C4-2B (cell line): ENCODE data around the gene TSPEAR.

ENCODE experiments used
- CTCF ChIP-seq: fragments of 450-650 bp; conservative IDR thresholded peaks from 2 replicates; pipeline ENCODE4 v1.5.1; 2017; ENCODE audit warnings: mild to moderate bottlenecking
- ZFX ChIP-seq: fragments of 450-650 bp; IDR thresholded peaks from 2 replicates; pipeline ENCODE4 v1.6.1; 2017

DNA sequence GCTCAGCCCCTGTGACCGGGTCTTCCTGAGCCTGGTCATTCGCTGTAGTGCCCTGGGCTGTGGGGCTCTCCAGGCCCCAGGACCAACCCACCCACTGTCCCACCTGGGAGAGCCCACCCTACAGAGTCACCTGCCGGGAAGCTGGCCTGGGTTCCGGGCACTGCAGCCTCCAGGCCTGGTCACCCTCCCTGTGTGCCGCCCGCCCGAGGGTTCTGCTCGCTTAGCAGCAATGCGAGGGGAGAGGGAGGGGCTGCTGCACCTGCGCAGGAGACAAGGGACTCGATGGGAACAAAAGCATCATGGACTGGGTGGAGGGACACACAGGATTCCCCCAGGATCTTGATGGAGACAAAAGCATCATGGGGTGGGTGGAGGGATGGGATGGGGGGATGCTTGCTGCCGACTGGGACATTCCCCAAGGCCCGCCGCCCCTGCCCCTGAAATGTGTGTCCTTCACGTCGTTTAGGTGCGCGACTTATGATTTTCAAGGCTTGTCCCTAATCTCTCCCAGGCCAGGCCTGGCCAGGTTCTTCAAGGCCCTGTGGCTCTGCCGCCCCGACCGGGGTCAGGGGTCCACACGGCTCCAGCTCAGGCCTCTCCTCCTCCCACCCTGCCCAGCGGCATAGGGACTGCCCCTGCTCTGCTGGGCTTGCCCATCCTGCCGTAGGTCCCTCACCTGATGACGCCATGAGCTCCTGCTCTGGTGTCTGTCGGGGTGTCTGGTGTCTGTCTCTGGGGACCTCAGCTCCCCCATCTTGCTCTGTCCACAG, 97.8 kb downstream of the TSPEAR start:
- no peak for TF ChIP-seq CTCF
- TF ChIP-seq ZFX: no peak
